NCI-H460 (cell line): ENCODE results near the gene CAPN9. TPM values are rescaled to one million over a fixed set of nuclear protein-coding genes. Genes with fewer than 3 reads are reported as not detected.

ENCODE experiments used
- DNase-seq: peaks from one replicate; pipeline ENCODE4 v3.0.0-alpha.2; 2016; ENCODE audit warnings: low read depth; ENCODE audit errors: extremely low read depth
- total RNA-seq: library from RNA; depleted of rRNA; stranded (reverse); fragments of >200 nt; shearing (Covaris generic); gene quantifications from 2 replicates; pipeline ENCODE4 v1.2.3, GENCODE V29; 2014

The CAPN9 gene
- total RNA-seq, 1 experiment from 2014 or later, result 0.17 TPM

DNA sequence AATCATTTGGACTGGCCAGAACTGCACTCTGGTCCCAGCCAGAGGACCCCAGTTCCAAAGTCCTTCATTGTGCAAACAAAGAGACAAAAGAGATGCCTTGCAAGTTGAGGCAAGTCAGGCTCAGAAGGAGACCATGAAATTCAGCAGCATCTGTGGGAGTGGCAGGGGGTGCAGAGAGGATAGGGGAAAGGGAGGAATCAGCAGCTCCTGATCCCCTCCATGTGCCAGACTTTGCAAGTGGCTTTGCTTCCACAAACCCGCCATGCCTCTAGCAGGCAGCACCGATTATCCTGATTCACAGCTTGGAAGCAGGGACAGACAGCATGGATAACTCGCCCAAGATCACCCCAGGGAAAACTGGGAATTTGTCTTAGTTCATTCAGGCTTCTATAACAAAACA, 2.1 kb upstream of the CAPN9 start:
- DNase-seq, result no peak

DNA sequence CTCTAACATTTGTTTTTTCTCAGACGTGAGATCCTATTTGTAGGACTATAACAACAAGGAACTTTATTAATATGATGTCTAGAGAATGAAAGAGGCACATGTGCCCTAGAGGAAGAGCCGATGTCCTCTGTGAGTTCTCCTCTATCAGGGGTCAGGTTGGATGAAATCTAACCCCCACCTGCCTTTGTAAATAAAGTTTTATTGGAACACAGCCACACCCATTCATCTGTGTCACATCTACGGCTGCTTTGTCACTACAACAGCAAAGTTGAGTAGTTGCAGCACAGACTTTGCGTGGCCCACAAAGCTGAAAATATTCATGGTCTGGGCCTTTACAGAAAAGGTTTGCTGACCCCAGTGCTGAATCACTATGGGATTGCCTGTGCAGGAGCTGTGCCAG, 571 bp upstream of the CAPN9 start:
- DNase-seq, result no peak

DNA sequence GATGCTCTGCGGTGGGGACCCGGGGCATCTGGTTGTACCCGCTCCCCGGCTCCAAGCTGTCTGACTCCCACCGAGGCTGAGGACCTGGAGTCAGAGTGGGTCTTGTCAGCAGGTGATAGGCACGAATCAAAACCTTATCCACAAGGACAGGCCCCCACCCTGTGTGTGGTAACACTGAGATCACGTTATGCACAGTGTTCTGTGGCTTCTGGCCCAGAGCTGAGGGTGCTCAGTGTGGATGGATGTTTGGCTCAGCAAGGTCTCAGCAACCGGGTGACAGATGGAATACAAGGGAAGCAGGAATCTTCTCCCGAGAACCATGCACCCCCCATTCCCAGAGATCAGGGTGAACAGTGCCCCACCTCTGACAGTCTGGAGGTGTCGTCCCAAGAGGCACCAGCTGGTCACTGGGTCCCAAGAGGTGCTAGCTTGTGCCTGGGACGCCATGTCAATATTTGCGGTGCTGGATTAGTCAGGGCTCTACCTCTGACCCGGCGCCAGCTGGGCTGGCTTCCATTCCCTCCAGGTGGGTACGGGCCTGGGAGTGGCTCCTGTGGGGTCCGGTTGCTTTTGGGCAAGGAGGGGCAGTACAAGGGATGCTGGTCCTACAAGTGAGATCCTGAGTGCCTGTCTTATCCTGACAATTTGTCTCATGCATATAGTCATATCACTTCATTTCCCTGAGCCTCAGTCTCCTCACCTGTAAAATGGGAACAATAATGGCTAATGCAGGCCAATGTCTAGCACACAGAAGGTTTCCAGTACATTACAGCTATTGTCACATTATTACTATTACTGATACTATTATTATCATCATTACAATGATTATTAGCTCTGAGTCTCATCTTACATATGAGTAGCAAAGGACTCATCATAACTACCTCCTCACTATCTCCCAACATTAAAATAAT, 957 bp downstream of the CAPN9 start:
- no peak for DNase-seq

DNA sequence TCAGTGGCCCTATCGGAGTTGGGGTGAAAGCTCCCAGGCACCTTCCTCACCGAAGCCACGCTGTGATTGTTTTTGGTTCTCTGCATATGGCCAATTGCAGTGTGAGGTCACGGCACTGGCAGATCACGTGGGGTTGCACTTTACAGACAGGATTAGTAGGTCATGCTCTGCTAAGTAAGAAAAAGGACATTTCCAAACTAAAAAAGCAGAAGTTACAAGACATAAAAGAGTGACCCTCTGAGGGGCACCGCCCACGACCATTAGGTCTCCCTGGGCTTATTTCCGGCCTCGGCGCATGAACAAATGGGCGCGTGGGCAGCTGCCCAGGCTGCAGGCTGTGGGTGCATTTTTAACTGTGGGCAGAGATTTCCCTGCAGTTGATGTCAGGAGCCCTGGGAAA, 2.0 kb downstream of the CAPN9 start:
- DNase-seq, result no peak

DNA sequence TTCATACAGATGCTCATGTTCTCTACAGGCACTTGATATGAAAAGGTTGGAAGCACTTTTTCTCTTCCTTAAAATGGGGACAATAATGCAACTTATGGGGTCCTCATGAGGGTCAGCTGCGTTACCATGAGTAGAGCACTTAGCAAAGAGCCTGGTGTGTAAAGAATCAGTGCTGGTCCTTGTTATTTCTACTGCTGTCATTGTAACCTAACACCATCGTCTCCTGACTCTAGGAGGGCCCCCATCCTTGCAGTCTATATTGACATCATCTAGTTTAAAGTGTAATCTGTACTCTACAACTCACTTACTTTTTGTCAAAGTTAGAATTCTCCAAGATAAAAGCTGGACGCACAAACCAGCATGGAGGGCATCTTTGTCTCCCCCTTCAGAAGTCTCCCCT, 2.4 kb downstream of the CAPN9 start:
- DNase-seq, result no peak

DNA sequence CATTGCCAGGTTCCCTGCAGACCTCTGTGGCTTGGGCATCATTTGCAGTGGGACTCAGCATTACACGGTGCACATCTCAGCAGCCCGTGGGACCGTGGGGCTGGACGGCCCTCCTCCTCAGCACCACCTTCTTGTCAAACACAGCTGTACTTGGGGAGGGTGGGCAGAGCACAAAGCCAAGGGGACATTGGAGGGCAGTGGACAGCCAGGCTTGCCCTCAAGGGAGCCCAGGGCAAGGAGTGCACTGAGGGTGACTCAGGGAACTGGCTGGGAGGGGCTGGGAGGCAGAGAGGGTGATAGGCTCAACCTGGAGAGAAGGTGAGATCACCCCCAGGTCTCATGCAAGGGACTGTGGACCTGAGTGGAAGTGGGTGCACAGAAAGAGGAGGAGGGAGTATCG, 3.4 kb downstream of the CAPN9 start:
- no peak for DNase-seq

DNA sequence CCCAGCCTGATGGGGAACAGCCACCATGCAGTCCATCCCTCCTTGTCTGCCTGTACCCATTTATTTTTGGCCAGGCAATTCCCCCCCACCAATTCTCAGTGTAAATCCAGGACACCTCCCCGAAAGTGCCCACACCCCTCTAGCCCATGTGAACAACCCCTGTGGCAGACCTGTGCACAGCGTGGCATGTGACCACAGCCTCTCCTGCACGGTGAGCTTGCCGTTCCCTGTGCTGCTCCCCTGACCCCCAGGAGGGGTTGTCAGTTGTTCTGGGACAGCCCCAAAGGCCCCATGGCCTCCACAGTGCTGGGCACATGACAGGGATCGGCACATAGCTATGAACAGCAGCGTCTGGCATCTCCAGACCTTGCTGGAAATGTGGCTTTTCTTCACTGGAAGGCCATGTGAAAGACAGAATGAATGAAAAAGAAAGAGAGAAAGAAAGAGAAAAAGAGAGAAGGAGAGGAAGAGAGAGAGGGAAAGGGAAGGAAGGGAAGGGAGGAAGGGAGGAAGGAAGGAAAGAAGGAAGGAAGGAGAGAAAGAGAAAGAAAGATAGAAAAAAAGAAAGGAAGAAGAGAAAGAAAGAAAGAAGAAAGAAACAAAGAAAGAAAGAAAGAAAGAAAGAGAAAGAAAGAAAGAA, 3.9 kb downstream of the CAPN9 start:
- DNase-seq, result no peak

DNA sequence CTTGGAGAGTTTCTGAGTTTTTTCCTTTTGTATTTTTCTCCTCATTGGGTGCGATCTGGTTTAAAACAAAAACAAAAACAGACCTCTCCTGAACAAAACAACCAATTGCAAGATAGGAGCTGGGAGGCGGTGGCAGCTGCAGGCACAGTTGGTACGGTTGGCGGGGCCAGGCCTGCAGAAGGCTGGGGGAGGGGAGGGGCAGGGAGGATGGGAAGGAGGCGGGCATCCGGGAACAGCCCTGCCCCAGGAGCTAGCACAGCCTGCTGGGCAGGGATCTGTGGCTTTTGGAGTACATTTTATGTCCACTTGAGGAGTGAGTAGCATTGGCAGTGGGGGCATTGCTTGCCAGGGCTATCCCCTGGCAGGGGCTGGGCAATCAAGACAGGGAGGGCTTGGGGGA, 5.2 kb downstream of the CAPN9 start:
- DNase-seq, result peak; percentile 33

DNA sequence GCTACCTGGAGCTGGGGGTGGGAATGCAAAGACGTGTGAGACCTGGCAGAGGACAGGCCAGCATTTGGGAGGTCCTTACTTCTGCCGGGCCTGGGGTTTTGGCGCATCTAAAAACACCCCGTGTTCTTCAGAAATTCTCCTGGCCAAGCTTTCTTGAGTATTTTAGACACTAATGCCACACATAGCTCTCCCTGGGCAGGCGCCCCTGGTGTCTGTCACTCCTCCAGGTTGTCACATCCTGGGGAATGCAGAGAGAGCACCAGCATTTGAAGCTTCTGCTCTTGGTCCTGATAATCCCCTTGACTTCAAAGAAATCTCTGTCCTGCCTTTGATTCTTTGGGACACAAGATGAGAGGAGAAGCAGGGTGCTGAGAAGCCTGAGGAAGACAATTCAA, 6.0 kb downstream of the CAPN9 start:
- DNase-seq, result no peak

DNA sequence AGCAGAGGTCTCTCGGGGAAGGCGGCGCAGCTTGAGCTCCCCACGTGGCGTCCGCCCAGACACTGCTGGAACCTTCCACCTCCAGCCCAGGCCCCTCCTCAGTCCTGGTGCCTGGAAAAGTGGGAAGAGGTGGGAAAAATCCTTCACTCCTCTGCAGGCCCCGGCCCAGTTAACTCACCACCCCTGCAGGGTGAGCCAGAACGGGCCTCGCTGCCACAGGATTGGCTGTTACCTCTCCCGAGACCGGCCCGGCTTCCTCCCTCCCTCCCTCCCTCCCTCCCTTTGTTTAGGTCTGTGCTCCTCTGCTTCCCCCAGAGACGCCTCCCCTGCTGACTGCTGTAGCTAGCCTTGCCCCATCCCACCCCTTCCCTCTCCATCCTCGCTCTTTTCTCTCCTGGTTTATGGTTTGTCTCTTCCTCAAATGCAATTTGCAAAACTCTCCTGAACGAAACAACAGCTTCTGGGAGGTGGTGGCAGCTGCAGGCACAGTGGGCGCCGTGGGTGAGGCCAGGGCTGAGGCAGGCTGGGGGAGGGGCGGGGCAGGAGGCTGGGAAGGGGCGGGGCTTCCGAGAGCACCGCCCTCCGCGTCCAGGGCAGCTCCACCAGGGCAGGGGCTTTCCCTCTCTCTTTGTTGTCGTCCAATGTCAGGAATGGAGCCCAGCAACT, 6.5 kb downstream of the CAPN9 start:
- peak; percentile 45 for DNase-seq

DNA sequence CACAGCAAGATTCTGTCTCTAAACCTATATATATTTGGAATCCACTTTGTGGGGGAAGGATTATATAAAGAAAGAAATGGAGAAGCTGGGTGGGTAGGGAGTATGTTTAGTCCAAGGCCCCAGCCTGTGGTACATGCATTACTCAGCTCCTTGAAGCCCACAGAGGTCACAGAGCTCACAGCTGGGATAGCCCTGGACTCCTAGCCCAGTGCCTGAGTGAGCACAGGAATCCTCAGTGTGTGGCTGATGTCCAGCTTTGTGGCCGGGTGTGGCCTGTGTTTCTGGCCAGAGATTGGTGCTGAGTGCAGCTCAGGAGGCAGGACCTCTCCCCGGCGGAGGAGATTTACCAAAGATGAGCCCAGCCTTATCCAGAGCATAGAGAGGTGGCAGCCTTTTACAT, 7.6 kb downstream of the CAPN9 start:
- DNase-seq, result peak; percentile 45

DNA sequence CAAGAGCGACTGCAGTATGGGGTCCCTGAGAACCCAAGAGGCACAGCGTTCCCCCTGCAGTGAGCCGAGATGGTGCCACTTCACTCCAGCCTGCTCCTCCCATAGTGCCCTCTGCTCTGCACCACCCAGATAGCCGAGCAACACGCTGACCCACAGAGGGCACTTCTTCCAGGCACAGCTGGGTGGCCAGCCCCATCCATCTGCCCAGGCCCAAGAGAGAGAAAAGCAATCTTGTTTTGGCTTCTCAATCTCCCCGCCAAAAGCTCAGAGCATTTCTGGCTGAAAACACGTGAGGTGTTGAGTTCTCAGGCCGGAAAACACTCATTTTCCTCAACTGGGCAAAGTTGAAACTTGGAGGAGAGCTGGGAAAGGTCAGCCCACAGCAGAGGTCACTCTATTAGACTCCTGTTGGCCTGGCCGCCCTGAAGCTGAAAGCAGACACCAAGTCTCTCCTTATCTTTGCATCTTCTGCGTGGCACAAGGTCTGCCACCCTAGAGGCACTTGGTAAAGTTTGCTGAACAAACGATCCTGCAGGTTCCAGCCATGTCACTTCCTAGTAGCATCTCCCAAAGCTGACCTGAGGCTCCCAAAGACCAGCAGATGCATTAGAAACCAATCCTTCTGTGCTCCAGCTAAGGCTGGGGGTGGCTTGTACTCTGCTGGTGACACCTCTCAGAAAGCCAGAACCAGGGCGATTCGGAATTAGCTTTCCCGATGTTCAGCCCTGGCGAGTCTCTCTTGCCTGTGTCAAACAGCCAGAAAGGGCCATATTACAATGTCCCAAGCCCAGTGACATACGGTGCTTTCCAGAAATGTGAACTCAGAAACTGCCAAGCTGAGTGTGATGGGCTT, 10.9 kb downstream of the CAPN9 start:
- no peak for DNase-seq

DNA sequence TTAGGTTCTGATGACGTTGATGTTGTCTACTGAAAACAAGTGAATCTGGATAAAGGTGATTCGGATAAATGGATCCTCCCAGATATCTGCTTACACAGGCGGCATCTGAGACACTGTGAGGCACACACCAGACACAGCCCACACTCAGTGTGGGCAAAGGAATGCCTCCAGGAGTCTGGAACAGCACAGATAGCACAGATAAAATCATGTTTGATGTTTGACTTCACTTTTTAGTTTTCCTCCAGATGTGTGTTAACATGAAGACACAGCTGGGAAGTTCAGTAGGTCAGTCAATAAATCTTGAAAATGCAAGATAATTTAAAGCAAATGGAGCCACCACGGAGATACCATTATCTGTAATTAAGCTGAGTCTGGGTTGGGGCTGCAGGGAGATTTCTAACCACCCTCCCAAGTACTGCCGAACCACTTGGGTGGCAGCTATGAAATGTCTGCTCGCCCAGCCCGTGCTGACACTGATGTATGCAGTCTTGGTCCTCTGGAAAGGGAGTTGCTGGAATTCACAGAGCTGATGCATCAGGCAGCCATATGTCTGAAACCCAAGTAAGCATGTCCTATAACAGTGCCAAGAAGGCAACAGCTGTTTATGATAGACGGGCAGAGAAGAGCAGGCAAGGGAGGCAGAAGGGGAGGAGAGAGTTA, 11.7 kb downstream of the CAPN9 start:
- DNase-seq, result no peak

DNA sequence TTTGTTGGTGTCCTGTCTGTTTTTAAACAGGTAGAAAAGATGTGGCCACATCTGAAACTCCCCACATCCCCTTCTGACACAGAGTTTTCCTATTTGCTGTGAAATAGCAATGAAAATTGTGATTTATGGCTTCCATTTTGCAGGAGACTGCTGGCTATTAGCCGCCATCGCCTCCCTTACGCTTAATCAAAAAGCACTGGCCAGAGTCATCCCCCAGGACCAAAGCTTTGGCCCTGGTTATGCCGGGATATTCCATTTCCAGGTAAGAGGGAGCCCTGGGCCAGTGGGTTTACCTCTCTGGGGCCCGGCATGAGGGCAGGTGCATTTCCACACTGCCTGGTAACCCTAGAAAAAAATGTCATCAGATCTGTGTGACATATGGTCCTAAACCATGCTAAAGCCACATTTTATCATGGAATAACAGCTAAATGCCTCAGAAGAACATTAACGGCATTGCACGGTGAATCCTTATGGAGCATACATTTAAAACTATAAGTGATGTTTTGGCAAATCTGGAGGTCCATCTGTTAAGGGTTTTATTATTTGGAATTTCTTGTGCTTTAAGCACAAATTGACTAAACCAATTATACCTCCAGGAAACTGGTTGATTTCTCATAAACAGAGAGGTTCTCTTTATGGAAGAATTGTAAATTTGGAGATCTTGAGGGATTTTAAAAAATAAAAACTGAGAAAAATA, 12.3 kb downstream of the CAPN9 start:
- no peak for DNase-seq

DNA sequence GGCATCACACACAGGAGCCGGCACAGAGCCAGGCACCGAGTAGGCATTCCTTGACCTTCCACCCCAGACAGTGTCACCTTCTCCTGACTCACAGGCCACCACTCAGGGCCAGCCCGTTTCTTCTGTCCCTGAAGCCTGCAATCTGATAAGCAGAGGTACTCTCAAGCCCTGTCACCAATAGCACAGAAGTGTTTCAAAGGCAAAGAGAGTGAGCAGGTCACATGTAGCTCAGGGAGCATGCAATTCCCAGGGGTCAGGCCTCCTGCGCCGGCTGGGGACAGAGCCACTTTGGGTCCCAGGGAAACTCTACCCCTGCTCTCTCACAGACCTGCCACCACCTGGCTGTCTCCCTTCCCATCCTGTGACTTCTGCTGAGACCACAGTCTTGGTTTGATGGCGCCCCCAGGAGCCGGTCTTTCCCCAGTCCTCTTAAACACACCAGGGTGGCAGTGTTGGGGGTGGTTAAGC, 13.2 kb downstream of the CAPN9 start:
- no peak for DNase-seq

DNA sequence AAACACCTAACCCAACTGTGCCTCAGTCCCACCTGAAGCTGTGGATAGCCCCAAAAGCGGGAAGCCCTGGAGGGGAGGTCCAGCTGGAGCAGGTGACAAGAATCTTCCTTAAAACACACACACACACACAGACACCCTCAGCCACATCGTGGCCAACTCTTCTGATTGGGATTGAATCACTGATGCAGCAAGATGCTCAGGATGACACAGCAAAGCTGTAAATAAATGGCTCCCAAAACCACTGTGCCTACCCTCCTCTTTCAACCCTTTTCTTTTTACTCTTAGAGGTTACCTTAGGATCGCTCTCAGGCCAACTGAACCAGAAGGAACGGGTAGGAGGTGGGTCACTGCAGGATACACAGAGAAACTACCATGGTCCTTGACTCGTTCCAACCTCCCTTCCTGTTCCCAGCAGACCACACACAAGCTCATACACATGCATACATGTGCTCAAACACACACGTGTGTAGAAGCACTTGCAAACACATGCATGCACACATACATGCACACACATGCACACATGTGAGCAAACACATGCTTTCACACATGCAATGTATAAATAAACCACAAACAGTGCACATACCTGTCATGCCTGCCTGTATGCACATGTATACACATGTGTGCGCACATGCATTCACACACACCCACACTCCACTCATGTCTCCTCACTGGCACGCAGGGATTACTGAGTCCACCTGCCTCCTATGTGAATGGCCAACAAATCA, 14.4 kb downstream of the CAPN9 start:
- DNase-seq, result no peak

DNA sequence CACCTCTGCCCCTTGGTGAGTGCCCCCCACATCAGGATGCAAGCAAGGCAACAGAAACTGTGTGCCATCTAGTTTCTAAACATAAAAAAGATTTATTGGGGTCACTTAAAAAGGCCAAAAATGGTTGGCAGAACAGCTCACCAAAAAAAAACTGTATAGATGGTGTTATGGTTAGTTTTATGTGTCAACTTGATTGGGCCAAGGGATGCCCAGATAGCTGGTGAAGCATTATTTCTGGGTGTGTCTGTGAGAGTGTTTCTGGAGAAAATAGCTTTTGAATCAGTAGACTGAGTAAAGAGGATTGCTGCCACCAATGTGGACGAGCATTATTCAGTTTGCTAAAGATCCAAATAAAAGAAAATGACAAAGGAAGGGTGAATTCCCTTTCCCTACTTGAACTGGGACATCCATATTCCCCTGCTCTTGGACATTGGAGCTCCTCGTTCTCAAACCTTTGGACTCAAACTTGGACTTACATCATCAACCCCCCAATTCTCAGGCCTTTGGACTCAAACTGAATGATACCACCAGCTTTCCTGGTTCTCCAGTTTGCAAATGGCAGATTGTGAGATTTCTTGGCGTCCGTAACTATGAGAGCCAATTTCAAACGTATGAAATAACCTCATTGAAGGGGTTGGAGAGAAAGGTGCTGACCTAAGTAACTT, 16.9 kb downstream of the CAPN9 start:
- no peak for DNase-seq

DNA sequence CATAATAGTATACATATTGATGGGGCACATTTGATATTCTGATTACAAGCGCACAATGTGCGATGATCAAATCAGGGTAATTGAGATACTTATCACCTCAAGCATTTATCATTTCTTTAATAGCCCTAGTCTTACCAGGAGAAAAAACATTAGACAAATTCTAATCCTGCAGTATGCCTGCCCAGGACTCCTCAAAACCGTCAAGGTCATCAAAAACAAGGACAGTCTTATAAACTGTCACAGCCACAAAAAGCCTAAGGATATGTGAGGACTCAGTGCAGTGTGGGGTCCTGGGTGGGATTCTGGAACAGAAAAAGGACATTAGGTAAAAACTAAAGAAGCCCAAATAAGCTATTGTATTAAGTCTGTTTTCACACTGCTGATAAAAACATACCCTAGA, 19.1 kb downstream of the CAPN9 start:
- no peak for DNase-seq
